Adrenal gland (tissue), 19 donors: Measurements from ENCODE around the gene VWA1. TPM values are rescaled to one million over a fixed set of nuclear protein-coding genes. Genes with fewer than 3 reads are reported as not detected.
A peak's percentile ranks its signal among the peaks of the same experiment; 100 is the strongest.

Source experiments
- DNase-seq, 7 donors: peaks; one replicate each; pipeline ENCODE4 v3.0.0-alpha.2; 2019 to 2020
- H3K27ac ChIP-seq, 5 donors: fragments of 200-600 bp; sonication (generic) in 4 of 5; 1 replicate in 3 of 5; 2 replicates in 2 of 5; pipeline versions ENCODE4 v1.5.1 to v1.8.0; 2016 to 2020; ENCODE audit warnings: mild to moderate bottlenecking in 1 of 5
- H3K27me3 ChIP-seq: fragments of 200-600 bp; 2 replicates; pipeline ENCODE4 v1.8.0; 2021
- H3K36me3 ChIP-seq, 2 donors: fragments of 200-600 bp; replicated peaks in 1 of 2; 1 replicate in 1 of 2; 2 replicates in 1 of 2; pipeline versions ENCODE4 v1.5.1 to v1.8.0; 2018 to 2022
- H3K4me1 ChIP-seq, 2 donors: fragments of 200-600 bp; replicated peaks in 1 of 2; 1 replicate in 1 of 2; 2 replicates in 1 of 2; pipeline versions ENCODE4 v1.5.1 to v1.8.0; 2018 to 2021
- H3K4me3 ChIP-seq, 4 donors: fragments of 200-600 bp; sonication (generic) in 3 of 4; one replicate each; pipeline ENCODE4 v1.5.1; 2016 to 2018
- H3K9me3 ChIP-seq, 3 donors: fragments of 200-600 bp; sonication (generic) in 1 of 3; replicated peaks in 1 of 3; 1 replicate in 2 of 3; 2 replicates in 1 of 3; pipeline versions ENCODE4 v1.5.1 to v1.8.0; 2016 to 2021
- CTCF ChIP-seq, 6 experiments: fragments of 450-650 bp in 4 of 6; fragments of 200-600 bp in 2 of 6; sonication (generic) in 1 of 6; IDR thresholded peaks; 1 replicate in 5 of 6; 2 replicates in 1 of 6; pipeline versions ENCODE4 v1.5.1 to v1.8.0; 2016 to 2021; ENCODE audit warnings: antibody characterized with exemption in 6 of 6, mild to moderate bottlenecking in 2 of 6, moderate library complexity in 1 of 6
- POLR2A ChIP-seq, 2 donors: fragments of 450-650 bp; IDR thresholded peaks; one replicate each; pipeline ENCODE4 v1.6.1; 2017; ENCODE audit warnings: antibody characterized with exemption in 2 of 2, mild to moderate bottlenecking in 2 of 2, moderate library complexity in 1 of 2
- WGBS, 4 donors: extraction: QIAGEN DNeasy Blood & Tissue Kit in 2 of 4; methylation state at CpG; one replicate each; pipeline versions ENCODE4 v1.1.5 to v1.1.7; 2013 to 2017; 5-methylcytosine and 5-hydroxymethylcytosine counted together
- intact Hi-C, 2 donors: fragments of 100-400 bp; cut with DNase I; formaldehyde crosslinking; loops; one replicate each; pipeline versions ENCODE4 v1.14.1 to v1.15.0; 2022 to 2023
- long read RNA-seq, 10 donors: library from polyadenylated mRNA in 3 of 10; unstranded in 2 of 10; stranded (forward) in 1 of 10; transcript quantifications; one replicate each; pipeline ENCODE4 v2.0.0 and lab custom pipeline, GENCODE V29; 2021 to 2026
- polyA plus RNA-seq, 3 donors: library from polyadenylated mRNA; stranded (reverse); fragments of 200-250 nt in 2 of 3; fragments of 350-450 nt in 1 of 3; fragmentation: Illumina TruSeq in 1 of 3; extraction: RNeasy Lipid Tissue Mini Kit (QIAGEN cat#74804) in 1 of 3; gene quantifications; one replicate each; pipeline ENCODE4 v1.2.3, GENCODE V29; 2013 to 2014
- total RNA-seq, 9 donors: library from RNA; depleted of rRNA in 4 of 9; stranded (reverse); fragments of >200 nt in 4 of 9; fragments of 120-200 nt in 1 of 9; fragmentation: NEBNext Ultra II Directional in 1 of 9; extraction: Animal tissue kit (Norgen Biotek cat#: 25700) in 1 of 9; gene quantifications; one replicate each; pipeline versions ENCODE4 v1.1.0 to v1.2.4, GENCODE V29; 2013 to 2023
- donor health status: healthy with polysubstance abuse.
- donor health status: Bipolar disorder and iron deficiency.
- donor health status: DM: yes; HTN: yes; CAD: no.
- donor health status: DM: no; HTN: no; CAD: no.
- donor health status: DM: no; HTN: no; CAD: no.
- donor health status: DM: yes; HTN: yes; CAD: no.

Gene VWA1
- 10 to 100 TPM in 8 of 9 donors, 1 to 10 TPM in 1; 4.7 to 49.0 (median 30.0) TPM for total RNA-seq
- polyA plus RNA-seq: 10 to 100 TPM in 2 of 3 donors, under 1 TPM in 1; 0.99 to 39.3 (median 25.9) TPM
- long read RNA-seq, donor 1, full-length matches to known transcripts: 1 of 1 reads
- long read RNA-seq, donor 1, partial matches to known transcripts: 0 of 1 reads
- long read RNA-seq, donor 1, other reads (novel, unspliced or antisense): 0 of 1 reads
- long read RNA-seq, donor 2, full-length matches to known transcripts: 4 of 4 reads
- long read RNA-seq, donor 2, partial matches to known transcripts: 0 of 4 reads
- long read RNA-seq, donor 2, other reads (novel, unspliced or antisense): 0 of 4 reads
- long read RNA-seq, donor 3: 0 reads
- long read RNA-seq, donor 4, partial matches to known transcripts: 0 of 3 reads
- long read RNA-seq, donor 4, other reads (novel, unspliced or antisense): 3 of 3 reads
- long read RNA-seq, donor 5, full-length matches to known transcripts: 177 of 196 reads
- long read RNA-seq, donor 5, partial matches to known transcripts: 11 of 196 reads
- long read RNA-seq, donor 5, other reads (novel, unspliced or antisense): 8 of 196 reads
- long read RNA-seq, donor 6, partial matches to known transcripts: 0 of 2 reads
- long read RNA-seq, donor 6, other reads (novel, unspliced or antisense): 2 of 2 reads
- long read RNA-seq, donor 7, full-length matches to known transcripts: 1 of 1 reads
- long read RNA-seq, donor 7, partial matches to known transcripts: 0 of 1 reads
- long read RNA-seq, donor 7, other reads (novel, unspliced or antisense): 0 of 1 reads
- long read RNA-seq, donor 8, full-length matches to known transcripts: 7 of 7 reads
- long read RNA-seq, donor 8, partial matches to known transcripts: 0 of 7 reads
- long read RNA-seq, donor 8, other reads (novel, unspliced or antisense): 0 of 7 reads
- long read RNA-seq, donor 9, partial matches to known transcripts: 0 of 1 reads
- long read RNA-seq, donor 9, other reads (novel, unspliced or antisense): 0 of 1 reads
- long read RNA-seq, donor 10, full-length matches to known transcripts: 7 of 7 reads
- long read RNA-seq, donor 10, partial matches to known transcripts: 0 of 7 reads
- long read RNA-seq, donor 10, other reads (novel, unspliced or antisense): 0 of 7 reads

- no peaks in the 10 kb centered on the region for H3K9me3 ChIP-seq
- TF ChIP-seq POLR2A (IDR thresholded peaks at IDR 0.05) (no peak), CTCF (IDR thresholded peaks at IDR 0.05) (no peak)
- peak within 1 kb of the TSS in 1 of 4 donors; percentile 65 for H3K4me3 ChIP-seq
- DNase-seq: peak in 5 of 7 donors; percentile 56 to 70 (median 58)
- H3K27me3 ChIP-seq: no peaks in the 10 kb centered on the region
- H3K36me3 ChIP-seq: no peaks in the 10 kb centered on the region
- H3K4me1 ChIP-seq: peaks cover 20 to 32% of the 10 kb centered on the region in 2 donors
- WGBS, 4 donors: 8 to 83% (median 17%) methylated on average over 5 to 89 of the region's 89 CpGs
- intact Hi-C loops: no loop called here
- peak within 1 kb of the TSS in 2 of 5 donors; percentile 52 to 77 for H3K27ac ChIP-seq
Measured at GRCh38 chr1:1435106-1435903, at the start of gene VWA1. VWA1 (plus strand) TSS chr1:1435690; CDS start chr1:1435749, 59 bp downstream.

- 83 to 95% (median 91%) methylated on average over 4 to 8 of the region's 8 CpGs for WGBS, 4 donors
- H3K4me1 ChIP-seq: no peaks in the 10 kb centered on the region
- H3K27ac ChIP-seq: no peak overlapping the region
- no peaks in the 10 kb centered on the region for H3K9me3 ChIP-seq
- no peak overlapping the region for H3K4me3 ChIP-seq
- no peak for TF ChIP-seq POLR2A (IDR thresholded peaks at IDR 0.05)
- no peak for TF ChIP-seq CTCF (IDR thresholded peaks at IDR 0.05)
- peaks cover 0 to 58% of the 10 kb centered on the region in 2 donors for H3K36me3 ChIP-seq
- no peak for DNase-seq
- intact Hi-C loops: no loop called here
- H3K27me3 ChIP-seq: no peaks in the 10 kb centered on the region
Measured at GRCh38 chr1:1385931-1386330, 49.6 kb upstream of the VWA1 start.

- intact Hi-C loops: no loop called here
- H3K4me3 ChIP-seq: no peak overlapping the region
- no peak overlapping the region for H3K27ac ChIP-seq
- WGBS, 4 donors: 94 to 95% (median 95%) methylated on average over 35 to 50 of the region's 50 CpGs
- TF ChIP-seq CTCF (IDR thresholded peaks at IDR 0.05) (no peak), POLR2A (IDR thresholded peaks at IDR 0.05) (no peak)
- no peaks in the 10 kb centered on the region for H3K27me3 ChIP-seq
- H3K4me1 ChIP-seq: no peaks in the 10 kb centered on the region
- peaks cover 0 to 73% of the 10 kb centered on the region in 2 donors for H3K36me3 ChIP-seq
- no peak for DNase-seq
- no peaks in the 10 kb centered on the region for H3K9me3 ChIP-seq
Measured at GRCh38 chr1:1387098-1388077, 48.1 kb upstream of the VWA1 start.
